ENCODE results near the gene CEP41. TPM values are rescaled to one million over a fixed set of nuclear protein-coding genes. Genes with fewer than 3 reads are reported as not detected.

Gene CEP41
- total and polyA plus RNA-seq, 3 donors from 2014 or later: 59.0 to 209 (median 91.6) TPM

GRCh38 chr7:130476297-130477150 is 35.7 kb upstream of the CEP41 start:
- Histone ChIP-seq H3K36me3 (ENCODE audit: low read depth, missing control alignments) (no peaks in the 10 kb centered on the region), H3K4me3 (no peak overlapping the region), H3K4me1 (no peaks in the 10 kb centered on the region), H3K27me3 (no peaks in the 10 kb centered on the region), H3K27ac (no peak overlapping the region), H3K9me3 (no peaks in the 10 kb centered on the region)
- DNase-seq: no peak
- WGBS, 2 donors: 75 to 77% methylated on average over 9 of the region's 9 CpGs
- TF ChIP-seq, protein P1, sequence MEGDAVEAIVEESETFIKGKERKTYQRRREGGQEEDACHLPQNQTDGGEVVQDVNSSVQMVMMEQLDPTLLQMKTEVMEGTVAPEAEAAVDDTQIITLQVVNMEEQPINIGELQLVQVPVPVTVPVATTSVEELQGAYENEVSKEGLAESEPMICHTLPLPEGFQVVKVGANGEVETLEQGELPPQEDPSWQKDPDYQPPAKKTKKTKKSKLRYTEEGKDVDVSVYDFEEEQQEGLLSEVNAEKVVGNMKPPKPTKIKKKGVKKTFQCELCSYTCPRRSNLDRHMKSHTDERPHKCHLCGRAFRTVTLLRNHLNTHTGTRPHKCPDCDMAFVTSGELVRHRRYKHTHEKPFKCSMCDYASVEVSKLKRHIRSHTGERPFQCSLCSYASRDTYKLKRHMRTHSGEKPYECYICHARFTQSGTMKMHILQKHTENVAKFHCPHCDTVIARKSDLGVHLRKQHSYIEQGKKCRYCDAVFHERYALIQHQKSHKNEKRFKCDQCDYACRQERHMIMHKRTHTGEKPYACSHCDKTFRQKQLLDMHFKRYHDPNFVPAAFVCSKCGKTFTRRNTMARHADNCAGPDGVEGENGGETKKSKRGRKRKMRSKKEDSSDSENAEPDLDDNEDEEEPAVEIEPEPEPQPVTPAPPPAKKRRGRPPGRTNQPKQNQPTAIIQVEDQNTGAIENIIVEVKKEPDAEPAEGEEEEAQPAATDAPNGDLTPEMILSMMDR (IDR thresholded peaks at IDR 0.05): no peak
- TF ChIP-seq POLR2A (IDR thresholded peaks at IDR 0.05): no peak
- intact Hi-C loops (cut with DNase I; ENCODE audit: low total_unique reads): no loop called here

DNA sequence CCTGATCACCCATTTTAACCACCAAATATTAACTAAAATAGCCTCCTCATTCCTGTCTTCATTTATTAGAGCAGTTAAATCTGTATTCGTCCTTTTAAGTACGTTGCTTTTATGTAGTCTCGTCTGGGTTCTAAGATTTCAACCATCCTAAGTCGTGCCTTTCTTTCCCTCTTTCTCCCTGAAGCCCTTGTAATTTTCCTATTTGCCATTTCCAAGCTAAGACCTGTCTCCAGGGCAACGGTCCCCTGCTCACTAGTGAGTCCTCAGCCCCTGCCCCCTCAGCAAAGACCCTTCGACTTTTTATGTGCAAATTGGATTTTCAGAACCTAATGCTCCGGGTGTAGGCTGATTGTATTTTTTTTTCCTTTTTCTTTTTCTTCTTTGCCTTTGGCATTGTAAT is 35.0 kb upstream of the CEP41 start:
- DNase-seq: no peak
- TF ChIP-seq POLR2A (IDR thresholded peaks at IDR 0.05): no peak
- TF ChIP-seq, protein P1 (IDR thresholded peaks at IDR 0.05): no peak
- no peaks in the 10 kb centered on the region for H3K36me3 ChIP-seq (ENCODE audit: low read depth, missing control alignments)
- H3K9me3 ChIP-seq: no peaks in the 10 kb centered on the region
- no peaks in the 10 kb centered on the region for H3K27me3 ChIP-seq
- no peak overlapping the region for H3K27ac ChIP-seq
- 82 to 92% methylated on average over 7 of the region's 7 CpGs for WGBS, 2 donors
- H3K4me3 ChIP-seq: no peak overlapping the region
- no peaks in the 10 kb centered on the region for H3K4me1 ChIP-seq
- intact Hi-C loops (cut with DNase I; ENCODE audit: low total_unique reads): no loop called here

DNA sequence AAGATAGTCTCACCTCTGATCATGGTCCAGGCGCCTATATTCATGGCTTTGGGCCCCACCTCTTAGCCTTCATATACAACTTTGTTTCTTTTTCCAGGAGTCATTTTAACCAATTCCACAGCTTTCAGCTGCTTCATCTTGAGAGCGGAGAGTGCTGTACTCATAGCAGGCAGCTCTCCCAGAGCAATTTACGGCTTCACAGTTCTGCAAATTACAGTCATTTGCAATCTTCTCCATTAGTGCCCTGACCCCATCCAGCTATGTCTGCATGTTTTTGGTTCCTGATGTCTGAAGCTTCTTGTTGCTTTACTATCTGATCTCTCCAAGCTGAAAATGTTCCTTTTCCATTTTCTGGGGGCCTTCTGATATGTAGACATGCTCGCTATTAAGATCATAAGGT is 33.1 kb upstream of the CEP41 start:
- H3K4me1 ChIP-seq: no peaks in the 10 kb centered on the region
- no peaks in the 10 kb centered on the region for H3K27me3 ChIP-seq
- no peak overlapping the region for H3K27ac ChIP-seq
- intact Hi-C loops (cut with DNase I; ENCODE audit: low total_unique reads): no loop called here
- H3K36me3 ChIP-seq (ENCODE audit: low read depth, missing control alignments): no peaks in the 10 kb centered on the region
- no peak for TF ChIP-seq POLR2A (IDR thresholded peaks at IDR 0.05)
- TF ChIP-seq, protein P1 (IDR thresholded peaks at IDR 0.05): no peak
- H3K9me3 ChIP-seq: no peaks in the 10 kb centered on the region
- H3K4me3 ChIP-seq: no peak overlapping the region
- 33 to 50% methylated on average over 4 of the region's 4 CpGs for WGBS, 2 donors
- DNase-seq: no peak

- no peaks in the 10 kb centered on the region for H3K27me3 ChIP-seq
- no peak overlapping the region for H3K27ac ChIP-seq
- no peaks in the 10 kb centered on the region for H3K4me1 ChIP-seq
- intact Hi-C loops (cut with DNase I; ENCODE audit: low total_unique reads): no loop called here
- DNase-seq: no peak
- H3K9me3 ChIP-seq: no peaks in the 10 kb centered on the region
- TF ChIP-seq, protein P1 (IDR thresholded peaks at IDR 0.05): no peak
- TF ChIP-seq POLR2A (IDR thresholded peaks at IDR 0.05): no peak
- no peak overlapping the region for H3K4me3 ChIP-seq
- H3K36me3 ChIP-seq (ENCODE audit: low read depth, missing control alignments): no peaks in the 10 kb centered on the region
Observed at GRCh38 chr7:130473289-130473688, 32.5 kb upstream of the CEP41 start.

- intact Hi-C loops (cut with DNase I; ENCODE audit: low total_unique reads): no loop called here
- Histone ChIP-seq H3K36me3 (ENCODE audit: low read depth, missing control alignments) (no peaks in the 10 kb centered on the region), H3K9me3 (no peaks in the 10 kb centered on the region), H3K4me3 (no peak overlapping the region), H3K27me3 (no peaks in the 10 kb centered on the region), H3K27ac (no peak overlapping the region), H3K4me1 (no peaks in the 10 kb centered on the region)
- TF ChIP-seq, protein P1 (IDR thresholded peaks at IDR 0.05): no peak
- TF ChIP-seq POLR2A (IDR thresholded peaks at IDR 0.05): no peak
- 84 to 96% methylated on average over 2 of the region's 2 CpGs for WGBS, 2 donors
- no peak for DNase-seq
Observed at GRCh38 chr7:130471974-130472373, 31.2 kb upstream of the CEP41 start.
